Subcutaneous adipose tissue (tissue), 4 donors: ENCODE measurements around the gene MC1R. TPM values are rescaled to one million over a fixed set of nuclear protein-coding genes. Genes with fewer than 3 reads are reported as not detected.

Source experiments
- total RNA-seq, 4 donors: library from RNA; depleted of rRNA; stranded (reverse); fragments of >200 nt; gene quantifications; one replicate each; pipeline ENCODE4 v1.1.0, GENCODE V29; 2016
- TF ChIP-seq, protein P1 (sequence below): fragments of 450-650 bp; IDR thresholded peaks from one replicate; pipeline ENCODE4 v1.5.1; 2016; ENCODE audit warnings: low read depth, mild to moderate bottlenecking, control low read depth, antibody characterized with exemption, moderate library complexity

MC1R gene
- total RNA-seq, 4 donors from 2014 or later = 0.98 to 5.3 (median 3.8) TPM

DNA sequence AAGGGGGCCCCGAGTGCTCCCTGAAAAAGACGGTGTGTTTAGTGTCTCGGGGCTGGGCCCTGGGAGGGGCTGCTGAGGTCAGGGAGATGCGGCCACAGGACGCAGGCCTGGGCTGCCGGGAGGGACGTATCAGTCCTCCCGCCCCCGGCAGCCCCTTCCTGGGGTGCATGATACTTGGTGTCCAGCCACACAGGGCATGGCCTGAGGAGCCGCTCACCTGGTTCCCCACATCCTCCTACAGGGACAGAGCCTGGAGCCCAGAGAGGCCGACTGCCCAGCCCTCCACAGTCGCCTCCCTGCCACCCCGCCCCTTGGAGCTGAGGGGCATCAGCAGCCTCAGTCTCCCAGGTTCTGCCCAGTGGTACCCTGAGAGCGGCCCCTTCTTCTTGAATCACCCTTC is 17.8 kb downstream of the MC1R start:
- TF ChIP-seq, protein P1, sequence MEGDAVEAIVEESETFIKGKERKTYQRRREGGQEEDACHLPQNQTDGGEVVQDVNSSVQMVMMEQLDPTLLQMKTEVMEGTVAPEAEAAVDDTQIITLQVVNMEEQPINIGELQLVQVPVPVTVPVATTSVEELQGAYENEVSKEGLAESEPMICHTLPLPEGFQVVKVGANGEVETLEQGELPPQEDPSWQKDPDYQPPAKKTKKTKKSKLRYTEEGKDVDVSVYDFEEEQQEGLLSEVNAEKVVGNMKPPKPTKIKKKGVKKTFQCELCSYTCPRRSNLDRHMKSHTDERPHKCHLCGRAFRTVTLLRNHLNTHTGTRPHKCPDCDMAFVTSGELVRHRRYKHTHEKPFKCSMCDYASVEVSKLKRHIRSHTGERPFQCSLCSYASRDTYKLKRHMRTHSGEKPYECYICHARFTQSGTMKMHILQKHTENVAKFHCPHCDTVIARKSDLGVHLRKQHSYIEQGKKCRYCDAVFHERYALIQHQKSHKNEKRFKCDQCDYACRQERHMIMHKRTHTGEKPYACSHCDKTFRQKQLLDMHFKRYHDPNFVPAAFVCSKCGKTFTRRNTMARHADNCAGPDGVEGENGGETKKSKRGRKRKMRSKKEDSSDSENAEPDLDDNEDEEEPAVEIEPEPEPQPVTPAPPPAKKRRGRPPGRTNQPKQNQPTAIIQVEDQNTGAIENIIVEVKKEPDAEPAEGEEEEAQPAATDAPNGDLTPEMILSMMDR = no peak

- TF ChIP-seq, protein P1 = no peak
These were observed 18.3 kb downstream of the MC1R start for GRCh38 chr16:89936981-89937380.

- TF ChIP-seq, protein P1 = no peak
These were observed 19.7 kb downstream of the MC1R start for GRCh38 chr16:89938175-89938885.

DNA sequence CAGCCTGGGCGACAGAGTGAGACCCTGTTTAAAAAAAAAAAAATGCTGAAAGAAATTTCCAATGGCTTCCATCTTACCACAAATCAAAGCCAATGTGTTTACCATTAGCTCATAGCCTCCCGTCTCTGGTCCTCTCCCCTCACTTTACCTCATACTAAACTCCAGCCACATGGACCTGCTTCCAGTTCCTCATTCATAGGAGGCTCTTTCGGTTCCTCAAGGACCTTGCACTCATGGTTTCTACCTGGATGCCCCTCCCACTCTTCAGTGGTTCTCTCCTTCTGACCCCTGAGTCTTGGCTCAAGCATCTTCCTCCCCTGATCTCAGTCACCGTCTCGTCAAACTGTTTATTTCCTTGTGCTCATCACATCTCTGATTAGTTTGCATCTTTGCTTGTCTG is 26.1 kb downstream of the MC1R start:
- TF ChIP-seq, protein P1 = no peak

DNA sequence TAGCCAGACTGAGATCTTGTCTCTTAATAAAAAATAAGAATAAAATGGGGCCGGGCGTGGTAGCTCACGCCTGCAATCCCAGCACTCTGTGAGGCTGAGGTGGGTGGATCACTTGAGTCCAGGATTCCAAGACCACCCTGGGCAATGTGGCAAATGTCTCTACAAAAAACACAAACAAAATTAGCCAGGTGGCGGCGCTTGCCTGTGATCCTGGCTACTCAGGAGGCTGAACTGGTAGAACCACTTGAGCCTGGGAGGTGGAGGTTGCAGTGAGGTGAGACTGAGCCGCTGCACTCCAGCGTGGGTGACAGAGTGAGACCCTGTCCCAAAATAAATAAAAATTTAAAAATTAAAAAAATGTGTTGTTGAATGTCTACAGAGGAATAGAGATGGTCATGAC is 27.0 kb downstream of the MC1R start:
- TF ChIP-seq, protein P1 = no peak

- TF ChIP-seq, protein P1 = no peak
These were observed 27.9 kb downstream of the MC1R start for GRCh38 chr16:89946515-89946914.

DNA sequence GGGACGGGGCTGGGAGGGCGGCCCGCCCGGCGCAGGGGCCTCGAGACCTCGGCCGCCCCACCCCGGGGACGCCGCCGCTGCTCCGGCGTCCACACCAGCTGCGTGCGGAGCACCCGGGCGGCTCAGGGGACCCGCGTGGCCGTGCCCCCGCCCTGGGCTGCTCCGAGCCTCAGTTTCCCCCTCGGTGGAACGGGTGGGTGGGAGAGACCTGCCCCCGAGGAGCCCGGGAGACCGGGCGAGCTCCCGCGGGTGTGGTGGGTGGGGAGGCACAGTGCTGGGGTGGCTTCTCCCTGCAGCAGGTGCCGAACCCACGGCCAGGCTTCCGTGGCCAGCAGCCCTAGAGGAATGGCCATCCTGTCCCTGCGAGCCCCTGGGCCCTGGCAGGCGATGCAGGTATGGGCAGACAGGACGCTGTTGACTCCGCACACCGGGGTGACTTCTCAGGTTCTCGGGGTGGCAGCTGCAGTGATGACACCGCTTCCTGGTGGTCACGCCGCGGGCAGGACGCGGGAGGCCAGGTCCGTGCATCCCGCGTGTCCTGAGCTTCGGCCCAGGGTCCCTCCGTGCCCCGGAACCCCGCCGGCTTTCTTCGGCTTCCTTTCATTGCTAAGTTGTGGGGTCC is 30.6 kb downstream of the MC1R start:
- TF ChIP-seq, protein P1 = no peak
